Gastrocnemius medialis (tissue), 4 donors: ENCODE results near the gene NLRC3. TPM values are rescaled to one million over a fixed set of nuclear protein-coding genes. Genes with fewer than 3 reads are reported as not detected.

Experiments
- ATAC-seq, 2 donors: fragments of 150-250 bp; one replicate each; pipeline ENCODE4 v1.9.1; 2016
- DNase-seq, 2 donors: peaks; one replicate each; pipeline ENCODE4 v3.0.0-alpha.2; 2019
- H3K27ac ChIP-seq, 4 donors: fragments of 200-600 bp; sonication (generic); 1 replicate in 1 of 4; 2 replicates in 3 of 4; pipeline ENCODE4 v1.5.1; 2016 to 2018; ENCODE audit warnings: mild to moderate bottlenecking in 2 of 4, moderate library complexity in 1 of 4
- H3K27me3 ChIP-seq, 3 donors: fragments of 200-600 bp; sonication (generic) in 2 of 3; 1 replicate in 1 of 3; 2 replicates in 2 of 3; pipeline versions ENCODE4 v1.5.1 to v1.6.0; 2016 to 2019; ENCODE audit warnings: mild to moderate bottlenecking in 1 of 3, moderate library complexity in 1 of 3
- H3K36me3 ChIP-seq, 2 donors: fragments of 200-600 bp; sonication (generic) in 1 of 2; one replicate each; pipeline ENCODE4 v1.5.1; 2017 to 2018
- H3K4me1 ChIP-seq, 2 donors: fragments of 200-600 bp; sonication (generic) in 1 of 2; one replicate each; pipeline ENCODE4 v1.5.1; 2016 to 2017; ENCODE audit warnings: mild to moderate bottlenecking in 2 of 2
- H3K4me3 ChIP-seq, 4 donors: fragments of 200-600 bp; sonication (generic) in 3 of 4; 1 replicate in 1 of 4; 2 replicates in 3 of 4; pipeline ENCODE4 v1.5.1; 2016 to 2019; ENCODE audit warnings: mild to moderate bottlenecking in 2 of 4
- H3K9me3 ChIP-seq, 3 donors: fragments of 200-600 bp; sonication (generic) in 2 of 3; 1 replicate in 1 of 3; 2 replicates in 2 of 3; pipeline ENCODE4 v1.5.1; 2016 to 2019
- POLR2A ChIP-seq, 2 donors: fragments of 450-650 bp; IDR thresholded peaks; one replicate each; pipeline ENCODE4 v1.6.1; 2017; ENCODE audit warnings: antibody characterized with exemption in 2 of 2, mild to moderate bottlenecking in 2 of 2, moderate library complexity in 2 of 2
- in situ Hi-C, 4 donors: fragments of 200-750 bp; cut with MboI; loops; one replicate each; pipeline versions ENCODE4 v1.15.0 to v1.8.0; 2017; ENCODE audit warnings: low sequenced_read_pairs in 4 of 4
- intact Hi-C: fragments of 100-400 bp; cut with DNase I; formaldehyde crosslinking; loops from one replicate; pipeline ENCODE4 v1.15.1; 2023; ENCODE audit warnings: low total_unique reads
- total RNA-seq, 4 donors: library from RNA; depleted of rRNA; stranded (reverse); fragments of >200 nt; gene quantifications; one replicate each; pipeline versions ENCODE4 v1.1.0 to v1.2.3, GENCODE V29; 2016
- TF ChIP-seq, protein P1 (sequence below), 5 experiments: fragments of 450-650 bp in 3 of 5; fragments of 200-600 bp in 2 of 5; sonication (generic) in 2 of 5; IDR thresholded peaks in 4 of 5; conservative IDR thresholded peaks in 1 of 5; 1 replicate in 4 of 5; 2 replicates in 1 of 5; pipeline ENCODE4 v1.5.1; 2016 to 2019; ENCODE audit warnings: antibody characterized with exemption in 5 of 5, mild to moderate bottlenecking in 3 of 5, moderate library complexity in 3 of 5

The NLRC3 gene
- total RNA-seq, 4 donors from 2014 or later: 0.11 to 0.26 (median 0.22) TPM

DNA sequence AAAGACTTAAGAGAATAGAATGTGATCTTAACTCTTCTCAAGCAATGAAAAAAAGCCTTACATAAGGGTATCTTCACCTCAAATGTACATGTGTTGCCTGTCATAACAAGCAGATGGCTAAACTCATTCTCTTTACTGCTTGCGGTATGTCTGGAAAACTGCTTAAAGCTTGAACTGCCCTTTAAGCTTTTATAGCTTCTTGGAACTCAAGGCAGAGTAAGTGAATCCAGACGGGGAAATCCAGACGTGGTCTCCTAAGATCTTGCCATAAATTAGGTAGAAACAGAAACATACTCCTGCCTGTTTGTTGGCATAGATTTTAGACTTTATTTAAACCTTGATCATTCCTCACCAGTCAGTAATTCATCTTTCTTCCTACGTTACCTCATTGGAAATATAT lies 56.8 kb downstream of the NLRC3 start:
- peaks cover 0 to 45% of the 10 kb centered on the region in 2 donors for H3K36me3 ChIP-seq
- no peak for TF ChIP-seq POLR2A (IDR thresholded peaks at IDR 0.05)
- TF ChIP-seq, protein P1, sequence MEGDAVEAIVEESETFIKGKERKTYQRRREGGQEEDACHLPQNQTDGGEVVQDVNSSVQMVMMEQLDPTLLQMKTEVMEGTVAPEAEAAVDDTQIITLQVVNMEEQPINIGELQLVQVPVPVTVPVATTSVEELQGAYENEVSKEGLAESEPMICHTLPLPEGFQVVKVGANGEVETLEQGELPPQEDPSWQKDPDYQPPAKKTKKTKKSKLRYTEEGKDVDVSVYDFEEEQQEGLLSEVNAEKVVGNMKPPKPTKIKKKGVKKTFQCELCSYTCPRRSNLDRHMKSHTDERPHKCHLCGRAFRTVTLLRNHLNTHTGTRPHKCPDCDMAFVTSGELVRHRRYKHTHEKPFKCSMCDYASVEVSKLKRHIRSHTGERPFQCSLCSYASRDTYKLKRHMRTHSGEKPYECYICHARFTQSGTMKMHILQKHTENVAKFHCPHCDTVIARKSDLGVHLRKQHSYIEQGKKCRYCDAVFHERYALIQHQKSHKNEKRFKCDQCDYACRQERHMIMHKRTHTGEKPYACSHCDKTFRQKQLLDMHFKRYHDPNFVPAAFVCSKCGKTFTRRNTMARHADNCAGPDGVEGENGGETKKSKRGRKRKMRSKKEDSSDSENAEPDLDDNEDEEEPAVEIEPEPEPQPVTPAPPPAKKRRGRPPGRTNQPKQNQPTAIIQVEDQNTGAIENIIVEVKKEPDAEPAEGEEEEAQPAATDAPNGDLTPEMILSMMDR (IDR thresholded peaks at IDR 0.05 in 4 of 5, conservative IDR thresholded peaks at IDR 0.05 in 1 of 5): no peak
- DNase-seq (no peak), ATAC-seq (no peak)
- no peaks in the 10 kb centered on the region for H3K9me3 ChIP-seq
- no peaks in the 10 kb centered on the region for H3K27me3 ChIP-seq
- no peak overlapping the region for H3K27ac ChIP-seq
- H3K4me1 ChIP-seq: no peaks in the 10 kb centered on the region
- intact Hi-C loops (no loop called here), in situ Hi-C loops (loop anchor here in 1 of 4 donors (25.0 kb wide), 1 partner anchor 367 kb away; the partner anchor contains the start of gene CREBBP)
- no peak overlapping the region for H3K4me3 ChIP-seq

DNA sequence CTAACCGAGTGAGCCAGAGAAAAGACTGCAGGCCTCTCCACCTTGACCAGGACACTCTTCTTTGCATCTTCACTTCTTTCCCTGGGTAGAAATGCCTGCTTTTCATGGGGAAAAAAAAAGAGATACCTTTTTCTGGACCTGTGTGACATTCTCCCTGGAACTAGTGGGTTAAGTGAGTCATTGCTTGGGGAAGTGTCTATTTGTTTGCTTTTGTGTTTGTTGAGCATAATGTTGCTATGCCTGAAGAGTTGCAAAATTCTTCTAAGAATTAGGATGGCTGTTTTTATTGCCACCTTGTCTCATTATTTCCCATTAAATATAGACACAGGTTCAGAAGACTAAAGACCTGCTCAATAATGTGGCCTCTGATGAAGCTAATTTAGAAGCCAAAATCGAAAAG lies 57.6 kb downstream of the NLRC3 start:
- no peak for DNase-seq
- intact Hi-C loops: no loop called here
- ATAC-seq: no peak
- no peaks in the 10 kb centered on the region for H3K4me1 ChIP-seq
- no peak overlapping the region for H3K27ac ChIP-seq
- H3K4me3 ChIP-seq: no peak overlapping the region
- H3K9me3 ChIP-seq: no peaks in the 10 kb centered on the region
- in situ Hi-C loops: loop anchor here in 1 of 4 donors (25.0 kb wide), 1 partner anchor 368 kb away; the partner anchor contains the start of gene CREBBP
- no peak for TF ChIP-seq POLR2A (IDR thresholded peaks at IDR 0.05)
- TF ChIP-seq, protein P1 (IDR thresholded peaks at IDR 0.05 in 4 of 5, conservative IDR thresholded peaks at IDR 0.05 in 1 of 5): no peak
- H3K27me3 ChIP-seq: no peaks in the 10 kb centered on the region
- peaks cover 0 to 50% of the 10 kb centered on the region in 2 donors for H3K36me3 ChIP-seq

DNA sequence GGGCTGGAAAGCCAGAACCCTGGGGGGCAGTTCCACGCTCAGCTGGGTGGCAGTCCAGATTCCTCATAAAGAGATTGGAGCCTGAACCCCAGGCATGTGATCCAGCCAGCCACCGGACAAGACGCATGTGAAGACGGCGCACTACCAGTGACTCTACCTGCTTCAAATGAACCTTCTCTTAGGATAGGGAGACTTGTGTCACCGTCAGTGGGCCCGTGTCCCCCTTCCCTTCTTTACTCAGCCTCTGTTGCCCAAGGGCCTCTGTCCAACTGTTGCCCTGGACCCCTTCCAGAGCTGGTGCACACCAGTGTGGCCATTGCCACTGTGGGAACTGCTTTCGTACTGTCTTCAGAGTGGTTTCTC lies 58.2 kb downstream of the NLRC3 start:
- in situ Hi-C loops: loop anchor here in 1 of 4 donors (25.0 kb wide), 1 partner anchor 368 kb away; the partner anchor contains the start of gene CREBBP
- H3K27ac ChIP-seq: no peak overlapping the region
- intact Hi-C loops: no loop called here
- H3K4me1 ChIP-seq: no peaks in the 10 kb centered on the region
- DNase-seq (no peak), ATAC-seq (no peak)
- no peak overlapping the region for H3K4me3 ChIP-seq
- no peak for TF ChIP-seq POLR2A (IDR thresholded peaks at IDR 0.05)
- TF ChIP-seq, protein P1 (IDR thresholded peaks at IDR 0.05 in 4 of 5, conservative IDR thresholded peaks at IDR 0.05 in 1 of 5): no peak
- H3K27me3 ChIP-seq: no peaks in the 10 kb centered on the region
- H3K9me3 ChIP-seq: no peaks in the 10 kb centered on the region
- peaks cover 0 to 54% of the 10 kb centered on the region in 2 donors for H3K36me3 ChIP-seq

DNA sequence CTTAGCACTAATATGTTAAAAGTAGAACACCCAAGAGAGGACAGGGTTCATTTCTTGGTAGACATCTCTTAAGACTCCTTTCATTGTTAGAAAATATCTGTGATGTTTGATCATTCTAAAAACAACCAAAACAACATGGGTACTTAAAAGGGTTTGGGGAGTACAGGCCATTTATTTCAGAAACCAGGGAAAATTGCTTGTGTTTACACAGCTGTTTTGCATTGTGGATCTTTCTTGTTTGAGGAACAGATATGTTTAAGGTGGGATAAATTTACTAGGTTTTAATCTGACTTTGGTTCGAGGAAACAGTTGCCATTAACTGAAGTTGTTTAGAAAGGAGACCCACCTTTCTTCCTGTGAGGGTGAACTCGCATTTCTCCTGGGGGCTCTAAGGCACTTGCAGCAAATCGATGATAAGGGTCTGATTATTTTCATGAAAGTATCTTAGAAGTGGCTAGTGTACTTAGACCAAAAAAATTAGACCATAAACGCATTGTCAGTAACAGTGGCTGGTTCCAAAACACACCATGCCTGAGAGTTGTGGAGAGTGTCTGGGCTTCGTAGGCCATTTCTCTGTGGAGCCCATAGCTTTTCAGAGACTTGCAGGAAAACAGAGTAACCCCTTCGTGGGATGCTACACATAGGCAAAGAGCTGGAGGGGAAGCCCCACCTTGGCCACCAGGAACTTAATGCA lies 58.8 kb downstream of the NLRC3 start:
- no peak overlapping the region for H3K27ac ChIP-seq
- DNase-seq: no peak
- TF ChIP-seq, protein P1 (IDR thresholded peaks at IDR 0.05 in 4 of 5, conservative IDR thresholded peaks at IDR 0.05 in 1 of 5): no peak
- TF ChIP-seq POLR2A (IDR thresholded peaks at IDR 0.05): no peak
- H3K4me1 ChIP-seq: no peaks in the 10 kb centered on the region
- H3K36me3 ChIP-seq: peaks cover 0 to 54% of the 10 kb centered on the region in 2 donors
- intact Hi-C loops: no loop called here
- in situ Hi-C loops: loop anchor here in 1 of 4 donors (25.0 kb wide), 1 partner anchor 369 kb away; the partner anchor contains the start of gene CREBBP
- ATAC-seq: no peak
- no peak overlapping the region for H3K4me3 ChIP-seq
- H3K9me3 ChIP-seq: no peaks in the 10 kb centered on the region
- no peaks in the 10 kb centered on the region for H3K27me3 ChIP-seq
